GM21619 (cell line): ENCODE measurements around the gene CD164.

Experiments
- ATAC-seq: cut with Tn5 transposase; IDR thresholded peaks from one replicate; pipeline ENCODE4 v1.9.1; 2021; ENCODE audit not compliant: unreplicated experiment

The CD164 gene

DNA sequence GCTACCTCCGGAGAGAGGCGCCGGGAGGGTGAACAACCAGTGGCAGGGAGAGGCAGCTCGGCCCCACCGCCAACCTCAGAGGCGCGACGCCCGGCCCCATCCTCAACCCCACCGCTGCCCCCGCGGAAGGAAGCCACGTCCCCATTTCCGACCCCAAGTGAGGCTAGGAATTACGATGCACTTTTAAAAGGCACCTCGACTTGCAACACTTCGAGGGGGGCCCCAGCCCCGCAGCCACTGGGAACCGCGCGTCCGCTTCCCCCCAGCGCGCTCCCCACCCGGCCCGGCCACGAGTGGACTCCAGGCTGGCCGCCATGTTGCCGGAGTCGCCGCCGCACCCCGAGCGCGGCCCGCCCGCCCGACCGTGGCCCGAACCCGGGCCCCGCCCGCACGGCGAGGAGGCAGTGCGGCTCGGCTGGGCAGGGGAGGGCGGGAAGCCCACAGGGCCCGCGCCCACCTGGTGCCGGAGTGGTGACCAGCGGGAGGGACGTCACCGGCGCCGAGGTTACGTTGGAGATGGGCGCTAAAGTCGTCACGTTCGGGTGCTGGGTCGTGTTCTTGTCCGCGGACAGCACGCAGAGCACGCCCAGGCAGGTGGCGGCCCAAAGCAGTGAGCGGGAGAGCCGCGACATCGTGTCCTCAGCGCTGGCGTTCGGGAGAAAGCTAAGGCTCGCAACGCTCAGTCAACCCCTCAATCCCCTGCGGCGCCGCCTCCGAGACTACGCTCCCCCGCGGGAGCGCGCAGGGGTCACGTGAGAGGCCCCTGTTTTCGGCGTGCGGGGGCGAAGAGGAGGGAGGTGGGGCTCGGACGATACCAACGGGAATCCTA is at the start of gene CD164:
Gene CD164 (minus strand): TSS at position 721 of the 829 bp plus-strand sequence. CDS start 89 bp downstream, at position 632.
- peak; percentile 49 for ATAC-seq

DNA sequence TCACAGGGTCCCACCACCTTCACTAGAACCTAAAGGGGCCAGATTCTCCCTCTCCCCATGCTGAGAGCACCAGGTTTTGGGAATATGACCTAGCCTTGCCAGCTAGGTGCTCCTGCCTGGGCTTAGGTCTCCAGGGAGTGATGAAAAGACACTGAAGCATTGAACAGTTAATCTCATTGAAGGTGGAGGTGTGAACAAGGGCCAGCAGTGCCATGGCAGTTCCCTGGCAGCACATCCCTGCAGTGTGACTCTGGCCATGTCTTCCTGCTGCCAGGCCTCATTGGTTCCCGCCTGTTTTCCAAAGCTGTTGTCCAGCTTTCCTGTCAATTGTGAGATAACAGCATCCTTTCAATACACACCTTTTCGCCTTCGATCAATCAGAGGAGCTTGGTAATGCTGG is 47.2 kb upstream of the CD164 start:
- ATAC-seq: no peak

DNA sequence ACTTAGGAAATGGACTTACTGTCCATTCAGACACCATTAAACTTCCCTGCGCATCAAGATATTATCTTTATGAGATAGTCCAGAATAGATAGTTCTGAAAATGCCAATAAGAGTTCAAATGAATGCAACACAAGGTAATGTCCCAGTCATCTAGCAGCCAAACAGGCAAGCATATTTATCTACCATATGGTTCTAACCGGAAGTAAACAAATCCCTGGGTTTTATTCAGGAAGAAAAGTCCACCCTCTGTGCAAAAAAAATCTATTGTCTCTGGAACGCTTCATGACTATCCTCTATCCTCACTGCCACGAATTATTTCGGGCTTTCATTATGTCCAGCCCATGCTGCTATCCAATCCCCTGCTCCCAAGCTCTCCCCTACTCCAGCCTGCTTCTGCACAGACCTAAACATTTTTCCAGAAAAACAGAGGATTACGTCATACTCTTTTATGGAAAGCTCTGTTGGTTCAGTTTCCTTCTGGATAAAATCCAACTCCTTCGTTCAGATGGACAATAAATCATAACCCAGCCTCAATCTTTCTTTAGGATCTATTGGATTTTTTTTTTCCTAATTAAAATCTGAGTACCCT is 46.7 kb upstream of the CD164 start:
- no peak for ATAC-seq

DNA sequence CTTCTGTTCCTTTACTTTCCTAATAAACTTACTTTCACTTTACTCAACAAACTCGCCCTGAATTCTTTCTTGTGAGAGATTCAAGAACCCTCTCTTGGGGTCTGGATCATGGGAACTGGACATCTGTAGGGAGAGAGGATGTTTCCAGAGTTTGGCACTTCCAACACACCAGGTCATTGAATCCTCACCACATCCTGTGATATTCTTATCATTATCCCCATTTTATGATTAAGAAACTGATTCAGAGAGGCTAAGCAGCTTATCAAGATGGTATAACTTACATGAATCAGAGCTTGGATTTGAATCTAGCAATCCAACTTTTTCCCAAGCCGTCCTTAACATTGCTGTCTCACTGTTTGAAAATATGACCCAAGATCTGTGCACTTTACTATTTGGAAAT is 42.7 kb upstream of the CD164 start:
- ATAC-seq: no peak

DNA sequence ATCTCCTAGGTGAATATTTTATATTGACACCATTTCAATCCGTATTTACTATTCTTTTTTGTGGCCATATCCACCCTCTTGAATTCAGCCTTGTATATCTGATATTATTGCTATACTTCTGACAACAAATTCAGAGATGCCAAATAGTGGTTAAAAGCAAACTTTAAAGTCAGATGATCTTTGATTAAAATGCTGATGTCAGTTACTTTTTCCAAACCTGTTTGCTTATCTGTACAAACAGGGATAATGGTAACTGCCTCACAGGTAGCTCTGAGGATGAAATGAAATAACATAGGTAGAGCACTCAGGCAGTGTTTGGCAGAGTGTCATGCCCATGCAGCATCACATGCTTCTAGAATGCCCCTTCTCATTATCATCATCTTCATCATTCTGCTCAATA is 38.9 kb upstream of the CD164 start:
- no peak for ATAC-seq

DNA sequence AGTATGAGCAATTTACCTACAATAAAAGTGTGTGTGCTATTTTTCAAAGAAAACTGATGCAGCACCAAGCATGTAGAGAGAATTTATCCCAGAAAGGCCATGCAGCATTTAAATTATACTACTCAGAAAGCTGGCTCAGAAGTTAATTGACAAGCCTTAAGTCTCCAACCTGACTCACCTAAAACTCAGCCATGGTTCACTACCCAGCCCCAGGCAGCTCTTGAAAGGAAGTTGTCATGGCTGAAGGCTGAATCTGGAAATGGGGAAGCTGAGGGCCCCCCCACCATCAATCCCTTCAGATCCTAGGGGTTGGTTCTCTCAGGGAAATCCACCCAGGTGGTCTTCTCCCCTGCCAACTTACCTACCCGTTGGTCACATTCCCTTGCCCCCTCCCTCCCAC is 38.5 kb upstream of the CD164 start:
- no peak for ATAC-seq

DNA sequence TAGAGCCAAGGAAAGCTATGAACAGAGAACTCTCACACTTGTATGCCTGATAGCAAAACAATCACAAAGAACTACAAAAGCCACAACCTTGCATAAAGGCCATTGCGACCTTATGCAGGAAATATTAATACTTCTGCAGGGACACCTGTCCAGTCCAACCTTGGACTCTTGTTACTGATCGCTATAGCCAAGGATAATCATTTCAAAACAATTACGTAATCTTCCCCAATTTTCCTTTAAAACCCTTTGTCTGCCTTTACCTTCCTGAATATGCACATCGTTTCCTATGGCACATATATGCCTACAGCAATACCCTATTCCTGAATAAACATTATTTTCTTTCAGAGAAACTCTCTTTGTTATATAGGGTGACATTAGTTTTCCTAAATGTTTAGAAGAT is 35.4 kb upstream of the CD164 start:
- no peak for ATAC-seq

DNA sequence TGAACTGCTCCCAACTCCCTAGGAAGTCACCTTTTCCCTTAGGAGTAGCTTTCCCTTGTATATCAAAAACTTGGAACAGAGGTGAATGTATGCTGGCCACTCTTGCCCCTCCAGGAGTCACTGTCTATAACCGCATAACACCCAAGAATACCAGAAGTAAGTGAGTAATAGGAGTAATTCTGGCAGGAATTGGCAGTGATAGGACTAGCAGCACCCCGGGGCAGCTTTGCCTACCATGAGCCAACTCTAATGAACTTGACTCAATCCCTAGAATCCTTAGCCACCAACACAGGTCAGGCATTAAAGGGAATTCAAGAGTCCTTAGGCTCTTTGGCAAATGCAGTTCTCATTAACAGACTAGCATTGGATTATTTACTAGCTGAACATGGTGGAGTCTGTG is 28.8 kb upstream of the CD164 start:
- ATAC-seq: no peak

DNA sequence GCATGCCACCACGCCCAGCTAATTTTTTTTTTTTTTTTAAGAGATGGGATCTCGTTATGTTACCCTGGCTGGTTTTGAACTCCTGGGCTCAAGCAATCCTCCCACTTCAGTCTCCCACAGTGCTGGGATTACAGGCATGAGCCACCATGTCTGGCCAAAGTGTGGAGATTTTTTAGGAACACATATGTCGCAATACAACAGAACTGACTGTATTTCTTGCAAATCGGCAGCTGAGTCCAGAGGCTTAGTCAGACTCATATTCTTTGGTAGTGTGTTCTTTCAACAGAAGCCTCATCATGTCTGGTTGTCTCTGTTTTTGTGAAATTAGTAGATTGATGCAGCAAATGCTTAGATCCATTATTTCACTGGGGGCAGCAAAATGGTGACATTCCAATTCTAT is 23.9 kb upstream of the CD164 start:
- ATAC-seq: no peak

DNA sequence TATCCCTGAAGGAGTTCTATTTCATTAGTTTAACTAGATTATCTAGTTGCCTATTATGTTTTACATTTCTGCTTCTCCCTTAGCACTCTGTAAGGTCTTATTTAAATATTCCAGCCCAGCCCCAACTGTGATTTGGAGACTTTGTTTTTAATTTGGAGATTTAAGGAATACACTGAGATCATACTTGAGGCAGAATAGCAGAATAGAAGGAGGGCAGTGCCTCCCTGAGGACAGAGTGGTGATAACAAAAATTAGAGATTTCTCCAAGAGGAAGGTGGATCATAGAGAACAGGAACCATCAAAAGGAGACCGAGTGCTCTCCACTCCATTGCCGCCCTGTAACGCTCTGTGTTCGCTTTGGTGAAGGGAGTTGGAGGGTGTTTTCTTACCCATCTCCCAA is 14.8 kb upstream of the CD164 start:
- ATAC-seq: no peak

DNA sequence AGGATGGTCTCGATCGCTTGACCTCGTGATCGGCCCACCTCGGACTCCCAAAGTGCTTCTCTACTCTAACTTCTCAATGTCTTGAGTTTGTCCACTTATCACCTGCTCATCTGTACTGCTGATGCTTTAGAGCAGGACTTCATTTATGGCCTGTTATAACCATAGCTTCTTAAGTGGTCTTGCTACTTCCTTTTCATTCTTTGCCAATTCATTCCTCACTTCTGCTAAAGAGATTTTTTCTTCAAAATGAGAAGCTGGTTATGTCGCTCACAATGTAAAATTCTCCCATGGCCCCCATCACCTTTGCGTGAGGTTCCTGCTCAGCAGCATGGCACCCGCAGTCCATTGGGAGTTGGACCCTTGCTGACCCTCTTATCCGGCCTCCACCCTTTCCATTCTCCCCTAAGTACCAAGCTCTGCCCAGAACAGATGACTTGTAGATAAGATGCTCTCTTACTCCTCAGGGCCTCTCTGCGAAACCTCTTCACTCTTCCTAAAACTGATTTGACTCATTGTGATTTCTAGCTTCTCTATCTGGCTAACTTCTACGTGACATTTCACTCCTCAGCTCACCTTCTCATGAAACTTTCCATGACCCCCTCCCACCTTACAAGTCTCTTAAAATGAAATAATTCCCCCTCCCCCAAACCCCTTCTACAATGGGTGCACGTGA is 13.9 kb upstream of the CD164 start:
- ATAC-seq: no peak

DNA sequence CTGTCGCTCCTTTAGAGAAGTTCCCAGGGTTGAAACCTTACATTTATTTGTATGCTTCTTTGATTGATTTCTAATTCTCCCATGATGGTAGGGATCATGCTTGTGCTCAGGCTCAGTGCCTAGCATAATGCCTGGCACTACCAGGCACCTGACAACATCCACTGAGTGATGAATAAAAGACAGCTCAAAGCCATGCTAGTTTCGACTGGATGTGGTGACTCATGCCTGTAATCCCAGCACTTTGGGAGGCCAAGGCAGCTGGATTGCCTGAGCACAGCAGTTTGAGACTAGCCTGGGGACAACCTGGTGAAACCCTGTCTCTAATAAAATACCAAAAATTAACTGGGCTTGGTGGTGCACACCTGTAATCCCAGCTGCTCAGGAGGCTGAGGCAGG is 11.6 kb upstream of the CD164 start:
- no peak for ATAC-seq

DNA sequence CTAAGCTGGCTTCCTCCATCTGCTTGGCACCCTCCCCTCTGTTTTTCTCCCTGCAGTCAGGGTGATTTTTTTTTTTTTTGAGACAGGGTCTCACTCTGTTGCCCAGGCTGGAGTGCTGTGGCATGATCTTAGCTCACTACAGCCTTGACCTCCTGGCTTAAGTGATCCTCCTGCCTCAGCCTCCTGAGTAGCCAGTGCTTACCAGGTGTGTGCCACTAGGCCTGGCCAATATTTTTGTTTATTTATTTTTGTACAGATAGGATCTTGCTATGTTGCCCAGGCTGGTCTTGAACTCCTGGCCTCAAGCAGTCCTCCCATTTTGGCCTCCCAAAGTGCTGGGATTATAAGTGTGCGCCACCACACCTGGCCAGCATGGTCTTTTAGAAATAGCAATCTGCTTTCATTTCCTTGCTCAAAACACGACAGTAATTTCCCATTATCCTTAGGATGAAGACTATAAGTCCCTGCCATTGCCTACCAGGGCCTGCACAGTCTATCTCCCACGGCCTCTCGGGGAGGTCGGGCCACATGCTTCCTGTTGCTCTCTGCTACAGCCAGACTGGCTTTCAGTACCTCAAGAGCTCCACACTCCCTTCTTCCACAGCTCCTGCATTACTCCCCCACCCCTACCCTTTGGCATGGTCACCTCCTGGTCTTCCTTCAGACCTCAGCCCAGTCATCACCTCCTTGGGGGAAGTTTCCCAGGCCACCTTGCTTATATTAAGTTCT is 11.1 kb upstream of the CD164 start:
- ATAC-seq: no peak

DNA sequence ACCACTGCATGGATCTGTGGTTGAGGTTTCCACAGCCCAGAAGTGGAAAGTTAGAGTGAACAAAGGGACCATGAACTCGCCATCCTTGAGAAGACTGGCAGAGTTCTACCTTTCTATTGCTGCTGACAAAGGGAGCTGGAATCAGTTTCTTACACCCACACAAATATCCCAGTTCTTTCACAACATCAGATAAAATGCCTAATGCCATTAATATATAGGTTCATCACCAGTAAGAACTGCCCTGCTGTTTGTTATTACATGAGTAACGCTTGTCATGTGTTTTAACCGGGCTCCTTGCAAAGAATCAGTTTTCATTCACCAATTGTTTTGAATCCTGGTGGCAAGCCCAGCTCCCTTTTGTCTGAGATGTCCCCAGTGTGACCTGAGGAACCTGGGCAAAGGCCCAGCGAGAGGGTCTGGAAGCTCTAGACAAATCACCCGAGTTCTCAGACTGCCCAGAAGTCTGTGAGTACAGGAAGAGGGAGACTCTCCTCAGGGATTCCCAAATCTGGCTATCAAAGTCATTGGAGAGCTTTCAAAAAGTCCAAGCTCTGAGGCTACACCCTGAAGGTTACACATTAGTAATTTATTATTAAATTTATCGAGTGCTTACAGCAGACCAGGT is 7.5 kb upstream of the CD164 start:
- ATAC-seq: no peak

DNA sequence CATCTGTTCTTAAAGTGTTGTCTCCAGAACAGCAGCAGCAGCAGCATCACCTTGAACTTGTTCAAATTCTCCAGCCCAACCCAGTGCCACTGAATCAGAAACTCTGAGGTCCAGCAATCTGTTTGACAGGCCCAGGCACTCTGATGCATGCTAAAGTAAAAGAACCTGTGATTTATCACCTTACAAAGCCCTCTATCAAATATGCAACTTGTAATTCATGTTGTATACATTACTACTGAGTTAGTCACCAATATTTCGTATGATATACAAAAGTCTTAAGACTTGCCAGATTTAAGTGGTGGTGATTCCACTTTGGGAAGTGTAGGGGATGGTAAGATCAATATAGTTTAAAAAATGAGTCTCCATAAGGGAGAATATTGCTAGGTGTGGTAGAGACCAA is 6.0 kb upstream of the CD164 start:
- ATAC-seq: no peak

DNA sequence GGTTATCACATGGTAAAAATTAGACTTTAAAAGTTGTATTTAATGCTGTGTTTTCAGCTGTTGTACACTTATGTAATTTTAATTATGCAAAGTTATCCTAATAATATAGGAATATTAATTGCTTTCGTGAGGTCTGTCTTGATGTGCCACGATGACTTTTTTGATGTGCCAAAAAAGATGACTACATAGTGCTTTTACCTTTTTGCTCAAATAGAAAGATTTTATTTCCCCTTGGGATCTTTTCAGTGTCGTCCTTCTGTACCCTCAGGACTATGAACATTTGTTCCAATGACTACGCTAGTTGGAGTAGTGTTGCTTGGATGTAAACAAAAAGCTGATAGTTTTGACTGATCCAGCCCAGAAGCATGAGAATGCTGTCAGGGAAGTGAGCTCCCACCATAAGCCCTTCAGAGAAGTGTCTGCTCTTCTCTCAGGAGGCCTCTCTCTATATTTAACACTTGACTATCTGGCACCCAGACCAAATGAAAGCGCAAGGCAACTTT is 1.2 kb upstream of the CD164 start:
- no peak for ATAC-seq

DNA sequence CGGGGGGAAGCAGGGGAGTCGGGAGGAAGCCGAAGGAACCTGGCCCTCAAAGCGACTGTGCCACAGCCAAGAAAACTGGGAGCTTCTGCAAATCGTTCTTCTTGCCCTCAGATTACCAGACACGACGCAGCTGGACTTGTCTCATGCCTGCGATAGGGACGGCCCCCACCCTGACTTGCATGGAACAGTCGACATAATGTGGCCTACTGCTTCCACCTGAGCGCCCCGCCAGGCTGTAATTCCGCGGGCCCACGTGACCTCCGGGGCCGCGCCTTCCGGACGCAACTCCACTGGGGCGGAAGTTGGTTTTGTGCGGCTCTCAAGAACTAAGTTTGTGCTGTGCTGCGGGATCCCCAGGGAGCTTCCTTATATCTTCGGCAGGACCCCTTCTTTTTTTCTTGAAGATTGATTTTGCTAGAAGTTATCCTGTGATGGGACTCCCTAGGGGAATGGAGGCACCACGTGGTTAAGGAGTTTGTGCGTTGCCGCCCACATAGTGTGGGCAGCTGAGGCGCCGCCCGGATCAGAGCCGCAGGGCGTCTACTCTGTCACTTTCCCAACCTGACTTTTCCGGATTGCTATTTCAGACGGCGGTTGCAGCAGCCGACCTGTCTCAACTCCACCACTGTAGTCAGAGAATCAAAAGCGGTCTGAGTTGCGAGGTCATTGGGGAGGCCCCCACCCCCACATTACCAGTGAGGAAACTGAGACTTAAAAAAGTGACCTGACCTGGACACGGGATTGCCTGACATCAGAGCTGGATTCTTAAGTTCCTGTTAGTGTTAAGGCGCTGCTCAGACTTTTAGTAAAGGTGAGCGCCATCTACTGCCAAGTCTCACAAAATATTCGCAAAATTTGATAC is 540 bp upstream of the CD164 start:
- peak; percentile 65 for ATAC-seq

DNA sequence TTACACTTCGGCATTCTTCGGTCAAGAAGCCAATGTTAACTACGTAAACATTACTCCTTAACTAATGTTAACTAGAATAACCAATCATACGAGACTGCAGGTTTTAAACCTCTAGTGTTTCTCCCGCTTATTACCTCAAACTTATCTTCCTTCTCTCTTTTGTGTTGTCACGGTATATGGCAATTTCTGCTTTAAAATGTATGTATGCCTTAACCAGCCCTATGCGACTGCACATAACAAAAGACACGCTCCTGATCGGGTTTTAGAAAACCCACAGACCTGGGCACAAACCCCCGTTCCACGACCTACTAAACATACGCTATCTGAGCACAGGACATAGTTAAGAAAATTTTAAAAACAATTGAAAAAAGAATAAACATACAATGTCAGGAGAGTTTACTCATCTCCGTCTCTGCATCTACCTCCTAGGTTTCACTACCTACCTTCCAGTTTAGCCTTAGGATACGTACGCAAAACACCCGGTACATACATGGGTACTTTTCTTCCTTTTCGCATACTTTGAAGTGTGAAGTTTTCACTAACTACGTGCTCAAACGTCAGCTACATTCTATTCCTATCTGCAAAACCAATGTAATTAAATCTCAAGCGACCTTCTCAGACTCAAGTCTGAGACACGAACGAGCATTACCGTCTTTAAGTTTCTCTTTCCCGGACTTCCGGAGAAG is 1.1 kb downstream of the CD164 start:
- ATAC-seq: no peak

DNA sequence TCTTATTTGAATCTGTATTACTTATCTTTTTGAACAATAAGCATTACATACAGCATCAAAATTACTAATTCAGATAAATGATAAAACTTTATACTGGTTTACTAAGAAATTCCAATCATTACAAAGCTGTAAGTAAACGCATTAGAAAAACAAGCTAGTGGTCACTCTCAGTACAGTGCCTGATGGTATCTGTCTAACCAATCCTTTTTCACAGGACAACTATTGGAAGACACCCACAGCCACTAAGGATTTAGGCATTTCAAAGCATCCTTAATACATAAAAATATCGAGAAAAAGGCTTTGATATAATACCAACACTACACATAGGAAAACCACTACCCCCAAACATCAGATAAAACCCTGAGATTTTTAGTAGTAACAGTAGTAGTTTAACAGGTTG is 2.6 kb downstream of the CD164 start:
- ATAC-seq: no peak
